WI38 (cell line): ENCODE results near the gene MRO.

ENCODE experiments used
- H3K4me3 ChIP-seq: 2 replicates; pipeline ENCODE4 v1.5.1; 2011; ENCODE audit warnings: low read depth, mild to moderate bottlenecking, control low read depth, low read length
- CTCF ChIP-seq: IDR thresholded peaks from 2 replicates; pipeline ENCODE4 v1.5.1; 2012; ENCODE audit warnings: low read depth, mild to moderate bottlenecking, control low read depth, low read length

The MRO gene

DNA sequence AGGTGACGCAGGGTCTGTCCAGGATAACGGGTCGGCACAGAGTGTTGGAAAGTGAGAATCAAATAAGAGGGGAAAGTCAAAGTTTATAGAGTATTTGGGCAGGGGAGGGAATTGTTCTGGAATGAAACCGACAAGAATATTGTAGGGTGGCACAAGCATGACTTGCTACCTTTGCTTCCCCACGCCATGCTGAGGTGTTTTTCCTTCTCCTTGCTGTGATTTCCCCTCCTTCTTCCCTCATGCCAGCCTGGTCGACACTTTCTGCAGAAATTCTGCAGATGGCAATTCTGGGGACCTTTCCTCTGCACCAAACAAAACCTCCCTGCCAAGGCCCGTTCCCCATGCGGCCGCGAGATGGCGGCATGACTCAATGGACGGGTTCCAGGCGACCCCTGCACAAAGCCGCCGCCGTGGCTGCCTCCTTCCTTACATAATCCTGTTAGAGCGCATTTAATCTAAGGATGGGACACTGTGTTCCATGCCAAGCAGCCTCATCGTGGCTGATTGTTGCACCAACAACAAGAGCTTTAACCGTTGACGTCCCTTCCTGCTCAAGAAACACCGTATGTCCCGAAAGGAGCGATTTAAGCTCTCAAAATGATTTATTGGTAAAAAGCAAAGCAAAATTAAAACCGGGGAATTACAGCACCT is at the start of gene MRO:
TSS of gene MRO (minus strand) at position 289 of the 651 bp plus-strand sequence. CDS start 10,616 bp downstream, outside the sequence.
- TF ChIP-seq CTCF = peak; percentile 92
- H3K4me3 ChIP-seq = peak within 1 kb of the TSS; percentile 4

DNA sequence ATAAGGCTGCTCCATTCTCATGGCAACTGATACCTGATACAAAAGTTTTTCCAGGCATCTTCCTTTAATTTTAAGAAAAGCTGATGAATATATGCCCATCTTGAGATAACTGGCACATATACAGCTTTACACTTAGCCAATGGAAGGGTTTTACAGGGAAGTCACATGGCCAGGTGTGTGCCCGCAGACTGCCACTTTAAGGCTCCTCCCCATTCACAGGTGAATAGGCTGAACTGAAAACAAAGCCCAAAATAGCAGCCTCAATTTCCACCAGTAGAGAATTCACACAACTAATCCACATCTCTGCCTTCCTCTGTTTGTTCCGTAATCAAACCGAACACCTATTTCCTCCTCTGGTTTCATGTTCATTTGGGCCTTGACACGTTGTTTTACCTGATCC is 49.3 kb upstream of the MRO start:
- no peak for TF ChIP-seq CTCF

GRCh38 chr18:50866765-50867164 is 46.9 kb upstream of the MRO start:
- no peak overlapping the region for H3K4me3 ChIP-seq
- no peak for TF ChIP-seq CTCF

More for the DNA sequence above, 49.3 kb upstream of the MRO start:
- H3K4me3 ChIP-seq = no peak overlapping the region

DNA sequence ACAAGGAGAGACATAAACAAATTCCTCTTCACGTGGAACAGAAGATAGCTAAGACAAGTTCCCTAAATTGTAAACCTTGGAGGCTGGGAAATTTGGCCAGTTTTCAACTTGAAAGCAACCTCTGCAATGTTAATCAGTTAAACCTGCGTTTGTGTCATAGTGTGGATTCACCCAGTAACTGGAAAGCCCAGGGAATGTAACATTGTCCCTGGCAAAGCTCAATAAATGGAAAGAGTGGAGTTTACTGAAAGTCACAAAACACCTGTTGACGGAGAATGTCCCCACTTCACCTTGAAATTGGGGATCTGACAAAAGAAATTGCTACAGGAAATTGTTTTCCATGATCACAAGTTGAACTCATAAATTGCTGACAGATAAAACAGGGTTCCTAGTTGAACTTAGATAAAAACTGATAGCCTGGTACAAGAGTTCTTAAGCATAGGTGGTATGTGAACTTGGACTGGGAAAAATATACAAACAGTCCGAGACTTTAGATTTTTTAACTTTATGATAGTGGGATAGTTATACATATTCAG is 44.1 kb upstream of the MRO start:
- TF ChIP-seq CTCF = no peak
- no peak overlapping the region for H3K4me3 ChIP-seq

- TF ChIP-seq CTCF = no peak
- no peak overlapping the region for H3K4me3 ChIP-seq
These were observed 42.6 kb upstream of the MRO start for GRCh38 chr18:50862401-50862800.

GRCh38 chr18:50861617-50862016 is 41.8 kb upstream of the MRO start:
- H3K4me3 ChIP-seq = no peak overlapping the region
- no peak for TF ChIP-seq CTCF

- TF ChIP-seq CTCF = no peak
- H3K4me3 ChIP-seq = no peak overlapping the region
These were observed 40.2 kb upstream of the MRO start for GRCh38 chr18:50859793-50860555.
